Measurements from ENCODE around the gene SPINK14.

GRCh38 chr5:148162038-148162437 is 6.3 kb upstream of the SPINK14 start:
- TF ChIP-seq ZNF707 (tag by site-specific recombination; IDR thresholded peaks at IDR 0.05) (no peak), CTCF (tag by site-specific recombination; IDR thresholded peaks at IDR 0.05) (no peak), ZBTB8A (tag by site-specific recombination; IDR thresholded peaks at IDR 0.05) (no peak), ZNF274 (IDR thresholded peaks at IDR 0.05; ENCODE audit: low read length) (no peak), ZNF274 (tag by site-specific recombination; IDR thresholded peaks at IDR 0.05; ENCODE audit: borderline replicate concordance) (no peak), ZNF37A (tag by site-specific recombination; IDR thresholded peaks at IDR 0.05) (no peak), YY1 (tag by site-specific recombination; IDR thresholded peaks at IDR 0.05) (no peak), PBX3 (CRISPR knock-in tag; IDR thresholded peaks at IDR 0.05) (no peak), ZNF558 (tag by site-specific recombination; IDR thresholded peaks at IDR 0.05) (no peak)
